HepG2 (cell line): ENCODE data around the gene CD164L2.

ENCODE experiments used
- CTCF ChIP-seq: sonication (generic); formaldehyde crosslinking; IDR thresholded peaks from 2 replicates; pipeline ENCODE4 v1.5.0; 2020; ENCODE audit warnings: mild to moderate bottlenecking, missing genetic modification reagents, moderate library complexity
- EZH2 ChIP-seq: conservative IDR thresholded peaks from 2 replicates; pipeline ENCODE4 v1.6.1; 2012; ENCODE audit warnings: mild to moderate bottlenecking, low read depth, low read length, moderate library complexity
- FOXP4 ChIP-seq: sonication (generic); formaldehyde crosslinking; IDR thresholded peaks from 2 replicates; pipeline ENCODE4 v1.4.0; 2020; ENCODE audit warnings: missing genetic modification reagents
- HHEX ChIP-seq: IDR thresholded peaks from 2 replicates; pipeline ENCODE4 v1.6.1; 2016; ENCODE audit warnings: control low read depth
- ISX ChIP-seq: sonication (generic); formaldehyde crosslinking; conservative IDR thresholded peaks from 2 replicates; pipeline ENCODE4 v1.5.0; 2020; ENCODE audit warnings: missing genetic modification reagents
- JUND ChIP-seq: sonication (generic); formaldehyde crosslinking; IDR thresholded peaks from 2 replicates; pipeline ENCODE4 v1.8.0; 2022; ENCODE audit warnings: mild to moderate bottlenecking, missing genetic modification reagents
- PAX8 ChIP-seq: sonication (generic); formaldehyde crosslinking; IDR thresholded peaks from 2 replicates; pipeline ENCODE4 v1.8.0; 2022; ENCODE audit warnings: mild to moderate bottlenecking, missing genetic modification reagents, borderline replicate concordance
- RAD21 ChIP-seq: fragments of 450-650 bp; formaldehyde crosslinking; IDR thresholded peaks from 2 replicates; pipeline ENCODE4 v1.5.0; 2020; ENCODE audit warnings: mild to moderate bottlenecking
- RBFOX2 ChIP-seq: fragments of 200-400 bp; formaldehyde crosslinking; IDR thresholded peaks from 2 replicates; pipeline ENCODE4 v1.6.1; 2017; ENCODE audit warnings: low read depth, mild to moderate bottlenecking, low read length
- TCF7L2 ChIP-seq: IDR thresholded peaks from 2 replicates; pipeline ENCODE4 v1.6.1; 2011; ENCODE audit warnings: mild to moderate bottlenecking, low read depth, low read length, moderate library complexity
- ZFX ChIP-seq: sonication (generic); formaldehyde crosslinking; IDR thresholded peaks from 2 replicates; pipeline ENCODE4 v1.4.0; 2020; ENCODE audit warnings: mild to moderate bottlenecking, low read depth, missing genetic modification reagents, moderate library complexity
- ZNF121 ChIP-seq: sonication (generic); formaldehyde crosslinking; IDR thresholded peaks from 2 replicates; pipeline ENCODE4 v1.5.0; 2020; ENCODE audit warnings: mild to moderate bottlenecking, missing genetic modification reagents

- TF ChIP-seq EZH2 (no peak), PAX8 (no peak), TCF7L2 (no peak), ISX (CRISPR knock-in tag) (no peak), RAD21 (no peak), RBFOX2 (no peak), ZFX (no peak; the same call in 1 of the 2 replicates), FOXP4 (CRISPR knock-in tag) (no peak), HHEX (CRISPR knock-in tag) (no peak), JUND (CRISPR knock-in tag) (no peak), ZNF121 (no peak), CTCF (CRISPR knock-in tag) (peak; percentile 57)
These were observed 9.9 kb upstream of the CD164L2 start for GRCh38 chr1:27392778-27393635.
